ENCODE results near the gene STXBP3. TPM values are rescaled to one million over a fixed set of nuclear protein-coding genes. Genes with fewer than 3 reads are reported as not detected.
A peak's percentile ranks its signal among the peaks of the same experiment; 100 is the strongest.

Gene STXBP3
- total RNA-seq, 1 donor from 2014 or later: 46.9 TPM

GRCh38 chr1:108734171-108734865, 12.2 kb upstream of the STXBP3 start:
- TF ChIP-seq CTCF (IDR thresholded peaks at IDR 0.05; ENCODE audit: unreplicated experiment): no peak
- Mint-ChIP-seq H3K27me3 (peaks cover 3% of the 10 kb centered on the region), H3K9me3 (ENCODE audit: low read depth) (no peaks in the 10 kb centered on the region), H3K27ac (no peak overlapping the region), H3K4me3 (ENCODE audit: low read depth) (no peak overlapping the region), H3K36me3 (ENCODE audit: insufficient read depth) (no peaks in the 10 kb centered on the region), H3K4me1 (ENCODE audit: low read depth) (peaks cover 2% of the 10 kb centered on the region)
- DNase-seq (ENCODE audit: low spot score, unreplicated experiment): no peak

- TF ChIP-seq CTCF (IDR thresholded peaks at IDR 0.05; ENCODE audit: unreplicated experiment): no peak
- Mint-ChIP-seq H3K4me3 (ENCODE audit: low read depth) (no peak overlapping the region), H3K36me3 (ENCODE audit: insufficient read depth) (no peaks in the 10 kb centered on the region), H3K27me3 (no peaks in the 10 kb centered on the region), H3K4me1 (ENCODE audit: low read depth) (no peaks in the 10 kb centered on the region), H3K27ac (no peak overlapping the region), H3K9me3 (ENCODE audit: low read depth) (no peaks in the 10 kb centered on the region)
- no peak for DNase-seq (ENCODE audit: low spot score, unreplicated experiment)
Measured at GRCh38 chr1:108742253-108742652, 4.2 kb upstream of the STXBP3 start.

- Mint-ChIP-seq H3K36me3 (ENCODE audit: insufficient read depth) (peaks cover 8% of the 10 kb centered on the region), H3K9me3 (ENCODE audit: low read depth) (no peaks in the 10 kb centered on the region), H3K4me3 (ENCODE audit: low read depth) (peak overlapping the region; percentile 90), H3K27ac (peak overlapping the region; percentile 100), H3K4me1 (ENCODE audit: low read depth) (peaks cover 13% of the 10 kb centered on the region), H3K27me3 (no peaks in the 10 kb centered on the region)
- no peak for TF ChIP-seq CTCF (IDR thresholded peaks at IDR 0.05; ENCODE audit: unreplicated experiment)
- DNase-seq (ENCODE audit: low spot score, unreplicated experiment): no peak
Measured at GRCh38 chr1:108745980-108746381, 493 bp upstream of the STXBP3 start.

GRCh38 chr1:108747171-108747850, 837 bp downstream of the STXBP3 start:
- Mint-ChIP-seq H3K4me3 (ENCODE audit: low read depth) (peak overlapping the region; percentile 90), H3K27me3 (no peaks in the 10 kb centered on the region), H3K4me1 (ENCODE audit: low read depth) (peaks cover 13% of the 10 kb centered on the region), H3K36me3 (ENCODE audit: insufficient read depth) (peaks cover 8% of the 10 kb centered on the region), H3K27ac (peak overlapping the region; percentile 98), H3K9me3 (ENCODE audit: low read depth) (no peaks in the 10 kb centered on the region)
- peak; percentile 21 for DNase-seq (ENCODE audit: low spot score, unreplicated experiment)
- TF ChIP-seq CTCF (IDR thresholded peaks at IDR 0.05; ENCODE audit: unreplicated experiment): no peak

- Mint-ChIP-seq H3K36me3 (ENCODE audit: insufficient read depth) (peaks cover 8% of the 10 kb centered on the region), H3K9me3 (ENCODE audit: low read depth) (no peaks in the 10 kb centered on the region), H3K27ac (peak overlapping the region; percentile 62), H3K27me3 (no peaks in the 10 kb centered on the region), H3K4me1 (ENCODE audit: low read depth) (peaks cover 13% of the 10 kb centered on the region), H3K4me3 (ENCODE audit: low read depth) (peak overlapping the region; percentile 42)
- TF ChIP-seq CTCF (IDR thresholded peaks at IDR 0.05; ENCODE audit: unreplicated experiment): no peak
- DNase-seq (ENCODE audit: low spot score, unreplicated experiment): no peak
Measured at GRCh38 chr1:108747898-108748297, 1.4 kb downstream of the STXBP3 start.

Measured in progenitor cell of endocrine pancreas (in vitro differentiated cells).